ENCODE data around the gene C2orf76. TPM values are rescaled to one million over a fixed set of nuclear protein-coding genes. Genes with fewer than 3 reads are reported as not detected.

The C2orf76 gene
- total and polyA plus RNA-seq, 2 of the 4 experiments (the other 2 are of a cell fraction) = 10.6 to 12.6 TPM

GRCh38 chr2:119294671-119295070, 72.0 kb downstream of the C2orf76 start:
- Histone ChIP-seq H3K9ac (ENCODE audit: low read depth, low read length) (no peak overlapping the region), H3K18ac (ENCODE audit: low read depth, low read length) (no peak overlapping the region), H2BK5ac (ENCODE audit: low read depth, low read length, poor library complexity, severe bottlenecking) (no peak overlapping the region), H2BK120ac (ENCODE audit: low read depth, low read length) (no peak overlapping the region), H3K4me3 (ENCODE audit: insufficient read depth, low read depth, low read length) (no peak overlapping the region), H3K36me3 (ENCODE audit: control insufficient read depth, insufficient read depth, low read length) (no peaks in the 10 kb centered on the region), H2AK5ac (ENCODE audit: low read depth, low read length) (no peak overlapping the region), H4K8ac (ENCODE audit: low read depth in 2 of 2, low read length in 2 of 2) (no peak overlapping the region), H2BK15ac (ENCODE audit: low read depth, low read length) (no peak overlapping the region), H3K23ac (ENCODE audit: low read depth, low read length) (no peak overlapping the region), H3K27me3 (ENCODE audit: control insufficient read depth, insufficient read depth, low read length) (no peaks in the 10 kb centered on the region), H2AFZ (replicated peaks; ENCODE audit: low read length, poor library complexity) (no peak overlapping the region), H3K4ac (ENCODE audit: low read depth, low read length) (no peak overlapping the region), H4K5ac (ENCODE audit: low read depth, low read length) (no peak overlapping the region), H2BK20ac (ENCODE audit: low read depth, low read length) (no peak overlapping the region), H2AK9ac (replicated peaks; ENCODE audit: low read depth, low read length, poor library complexity) (no peak overlapping the region), H3K27ac (ENCODE audit: insufficient read depth, low read length) (no peak overlapping the region), H4K20me1 (ENCODE audit: insufficient read depth, low read length) (no peaks in the 10 kb centered on the region), H3K79me1 (ENCODE audit: low read depth in 1 of 2, low read length in 2 of 2) (no peaks in the 10 kb centered on the region), H3K9me1 (ENCODE audit: insufficient read depth, low read length) (no peaks in the 10 kb centered on the region), H4K91ac (ENCODE audit: insufficient read depth, low read depth, low read length) (no peak overlapping the region), H3K56ac (ENCODE audit: extremely low read depth, insufficient read depth, low read length) (no peak overlapping the region), H3K4me1 (ENCODE audit: control insufficient read depth, insufficient read depth, low read length) (no peaks in the 10 kb centered on the region), H3K14ac (replicated peaks; ENCODE audit: low read depth, low read length) (no peak overlapping the region), H3K4me2 (ENCODE audit: low read depth, low read length) (no peak overlapping the region), H3K9me3 (ENCODE audit: control insufficient read depth, insufficient read depth, low read length) (no peaks in the 10 kb centered on the region)
- ChIA-PET POLR2A (ENCODE audit: unreplicated experiment) (no interaction called here), CTCF (no interaction called here)
- intact Hi-C loops (cut with micrococcal nuclease) (no loop called here), in situ Hi-C loops (cut with MboI; ENCODE audit: low sequenced_read_pairs) (no loop called here), dilution Hi-C loops (cut with HindIII; ENCODE audit: low sequenced_read_pairs, unreplicated experiment) (no loop called here)
- 94% methylated on average over 8 of the region's 14 CpGs; no CpG with 5 or more reads in 1 of the 2 experiments for WGBS, 2 experiments (ENCODE audit: extremely low coverage in 2 of 2, insufficient read length in 1 of 2)
- DNase-seq = no peak
- TF ChIP-seq ELK1 (IDR thresholded peaks at IDR 0.05; ENCODE audit: borderline replicate concordance, low read depth, low read length) (no peak), RCOR1 (IDR thresholded peaks at IDR 0.05; ENCODE audit: insufficient replicate concordance, low read length) (no peak), SMC3 (IDR thresholded peaks at IDR 0.05; ENCODE audit: low read depth, low read length) (no peak), CHD1 (IDR thresholded peaks at IDR 0.05; ENCODE audit: low read depth, low read length) (no peak), BHLHE40 (IDR thresholded peaks at IDR 0.05; ENCODE audit: low read depth, low read length) (no peak), FOS (IDR thresholded peaks at IDR 0.05; ENCODE audit: low read depth, low read length) (no peak), RAD21 (IDR thresholded peaks at IDR 0.05; ENCODE audit: low read length) (no peak), RFX5 (IDR thresholded peaks at IDR 0.05; ENCODE audit: low read depth, low read length) (no peak), POLR2A (IDR thresholded peaks at IDR 0.05; ENCODE audit: low read depth, low read length) (no peak), CEBPB (IDR thresholded peaks at IDR 0.05; ENCODE audit: low read depth, low read length) (no peak)
- TF ChIP-seq, protein P1, sequence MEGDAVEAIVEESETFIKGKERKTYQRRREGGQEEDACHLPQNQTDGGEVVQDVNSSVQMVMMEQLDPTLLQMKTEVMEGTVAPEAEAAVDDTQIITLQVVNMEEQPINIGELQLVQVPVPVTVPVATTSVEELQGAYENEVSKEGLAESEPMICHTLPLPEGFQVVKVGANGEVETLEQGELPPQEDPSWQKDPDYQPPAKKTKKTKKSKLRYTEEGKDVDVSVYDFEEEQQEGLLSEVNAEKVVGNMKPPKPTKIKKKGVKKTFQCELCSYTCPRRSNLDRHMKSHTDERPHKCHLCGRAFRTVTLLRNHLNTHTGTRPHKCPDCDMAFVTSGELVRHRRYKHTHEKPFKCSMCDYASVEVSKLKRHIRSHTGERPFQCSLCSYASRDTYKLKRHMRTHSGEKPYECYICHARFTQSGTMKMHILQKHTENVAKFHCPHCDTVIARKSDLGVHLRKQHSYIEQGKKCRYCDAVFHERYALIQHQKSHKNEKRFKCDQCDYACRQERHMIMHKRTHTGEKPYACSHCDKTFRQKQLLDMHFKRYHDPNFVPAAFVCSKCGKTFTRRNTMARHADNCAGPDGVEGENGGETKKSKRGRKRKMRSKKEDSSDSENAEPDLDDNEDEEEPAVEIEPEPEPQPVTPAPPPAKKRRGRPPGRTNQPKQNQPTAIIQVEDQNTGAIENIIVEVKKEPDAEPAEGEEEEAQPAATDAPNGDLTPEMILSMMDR (conservative IDR thresholded peaks at IDR 0.05; ENCODE audit: low read depth, low read length) = no peak
- no TSS peak for BruUV-seq (replicated peaks)
- no peak for ATAC-seq (ENCODE audit: low read depth)
